GM21423 (cell line): Measurements from ENCODE around the gene LSAMP.

ENCODE experiments used
- ATAC-seq: cut with Tn5 transposase; IDR thresholded peaks from one replicate; pipeline ENCODE4 v1.9.1; 2021; ENCODE audit warnings: mild to moderate bottlenecking, moderate library complexity; ENCODE audit not compliant: unreplicated experiment

Gene LSAMP

DNA sequence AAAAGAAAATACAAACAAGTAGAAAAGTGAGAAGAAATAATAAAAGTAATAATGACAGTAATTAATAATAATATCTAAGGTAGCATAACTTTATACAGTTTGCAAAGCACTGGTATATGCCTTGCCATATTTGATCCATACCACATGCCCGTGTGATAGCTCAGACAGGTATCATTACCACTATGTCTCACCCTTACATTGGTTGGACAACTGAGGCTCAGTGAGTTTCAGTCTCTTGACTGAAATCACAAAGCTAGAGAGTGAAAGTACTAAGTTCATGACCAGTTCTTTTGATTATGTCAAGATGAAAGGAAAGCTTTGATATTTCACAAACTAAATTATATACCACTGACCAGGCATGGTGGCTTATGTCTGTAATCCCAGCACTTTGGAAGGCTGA lies 413.1 kb downstream of the LSAMP start:
- no peak for ATAC-seq

DNA sequence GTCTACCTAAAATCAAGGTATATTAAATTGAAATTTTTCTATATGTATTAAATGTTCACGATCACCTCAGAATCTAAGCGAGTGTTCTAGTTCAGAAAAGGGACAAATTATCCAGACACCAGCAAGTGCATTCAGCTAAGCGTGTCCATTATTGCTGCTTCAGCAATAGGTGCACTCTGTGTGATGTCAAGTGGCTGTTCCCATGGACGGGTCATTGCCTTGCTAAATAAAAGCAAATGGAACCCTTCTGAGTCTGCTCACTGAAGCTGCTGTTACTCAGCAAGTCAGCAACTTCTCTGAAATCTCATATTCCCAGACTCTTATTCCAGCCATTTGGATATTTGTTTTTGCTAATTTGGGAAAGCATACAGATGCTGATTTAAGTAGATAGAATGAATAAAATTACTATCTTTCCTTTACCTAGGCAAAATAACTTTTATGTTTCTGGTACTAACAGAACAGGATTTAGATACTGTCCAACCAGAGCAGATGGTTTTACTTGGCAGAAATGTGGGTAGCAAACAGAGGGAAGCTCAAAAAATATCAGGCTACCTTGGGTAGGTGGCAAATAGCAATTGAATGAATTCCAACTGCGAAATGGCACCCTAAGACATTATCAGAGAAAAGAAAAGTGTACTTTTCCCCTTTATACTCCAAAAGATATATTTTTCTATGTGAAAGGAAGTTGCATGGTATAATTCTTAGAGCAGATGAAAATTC lies 415.0 kb downstream of the LSAMP start:
- ATAC-seq, result no peak

DNA sequence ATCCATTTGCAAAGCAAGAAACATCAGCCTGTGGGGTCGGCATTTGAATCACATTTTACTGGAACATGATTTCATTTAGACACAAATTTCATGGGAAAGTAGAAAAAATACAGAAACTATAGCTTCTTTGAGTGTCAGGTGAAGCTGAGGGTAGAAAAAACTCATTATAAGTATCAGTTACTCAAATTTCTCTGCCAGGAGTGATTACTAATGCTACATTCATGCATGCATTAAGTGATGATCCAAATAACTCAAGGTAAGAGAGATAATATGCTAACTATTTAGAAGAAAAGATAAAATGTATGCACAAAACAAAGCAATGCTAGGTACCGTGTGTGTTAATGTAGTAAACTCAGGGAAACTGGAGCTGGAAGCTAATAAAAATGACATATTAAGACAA lies 416.0 kb downstream of the LSAMP start:
- no peak for ATAC-seq

- ATAC-seq, result no peak
These were observed 417.1 kb downstream of the LSAMP start for GRCh38 chr3:116028157-116028556.

DNA sequence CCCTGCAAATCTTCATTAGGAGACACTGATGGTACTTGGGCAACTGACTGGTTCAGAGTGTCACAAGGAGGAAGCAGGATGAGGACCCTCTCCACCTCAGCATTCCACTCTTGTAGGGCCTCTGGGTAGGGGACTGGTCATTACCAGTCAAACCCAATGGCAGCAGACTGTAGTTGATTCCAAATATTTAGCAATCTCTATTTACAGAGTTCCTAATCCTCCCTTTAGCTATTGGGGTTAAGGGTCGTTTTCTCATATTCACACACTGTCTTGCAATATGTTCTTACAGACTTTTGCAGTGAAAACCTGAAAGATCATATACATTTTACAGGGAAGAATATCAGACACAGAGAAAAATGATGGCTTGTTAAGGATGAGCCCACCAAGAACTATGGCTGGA lies 424.3 kb downstream of the LSAMP start:
- no peak for ATAC-seq

- peak; percentile 86 for ATAC-seq
These were observed 424.8 kb downstream of the LSAMP start for GRCh38 chr3:116020495-116020894.

GRCh38 chr3:116019254-116019763 lies 426.0 kb downstream of the LSAMP start:
- no peak for ATAC-seq

GRCh38 chr3:116018646-116019045 lies 426.6 kb downstream of the LSAMP start:
- no peak for ATAC-seq

- ATAC-seq, result no peak
These were observed 429.4 kb downstream of the LSAMP start for GRCh38 chr3:116015931-116016330.

DNA sequence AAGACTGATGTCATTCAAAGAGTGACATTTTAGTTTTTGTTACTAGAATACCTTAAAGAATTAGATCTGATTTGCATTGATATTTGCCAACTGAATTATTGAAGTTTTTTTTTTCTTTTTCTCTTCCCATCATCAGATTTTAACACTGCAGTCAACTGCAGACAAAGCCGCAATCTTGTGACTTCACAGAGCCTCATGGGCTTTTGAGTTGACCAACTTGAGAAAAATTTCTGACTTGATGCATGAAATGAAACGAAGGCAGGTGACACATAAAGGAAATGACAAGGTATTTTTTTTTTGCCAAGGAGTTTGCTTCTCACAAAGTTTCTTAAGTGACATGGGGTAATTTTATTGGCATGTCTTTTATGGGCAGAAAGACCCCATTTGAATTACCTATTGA lies 438.3 kb downstream of the LSAMP start:
- ATAC-seq, result no peak

DNA sequence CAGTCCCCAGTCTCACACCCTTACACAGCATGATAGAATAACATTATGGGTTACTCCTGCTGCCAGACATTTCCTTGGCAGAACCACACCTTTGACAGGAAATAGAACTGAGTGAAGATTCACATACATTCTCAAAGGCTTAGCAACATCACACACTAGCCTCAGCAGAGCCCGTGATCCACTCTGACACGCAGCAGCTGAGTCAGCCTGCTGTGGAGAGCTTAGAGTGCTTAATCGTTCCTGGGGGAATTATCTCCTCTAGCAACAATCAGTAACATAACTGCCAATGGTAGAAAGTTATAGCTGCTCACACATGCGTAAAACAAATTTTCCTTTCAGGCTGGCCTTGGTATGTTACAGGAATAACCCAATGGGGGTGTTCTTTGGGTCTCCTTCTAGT lies 439.9 kb downstream of the LSAMP start:
- ATAC-seq, result no peak

- no peak for ATAC-seq
These were observed 443.1 kb downstream of the LSAMP start for GRCh38 chr3:116002235-116002634.

GRCh38 chr3:116001151-116001621 lies 444.1 kb downstream of the LSAMP start:
- no peak for ATAC-seq

GRCh38 chr3:116000311-116000710 lies 445.0 kb downstream of the LSAMP start:
- peak; percentile 72 for ATAC-seq

GRCh38 chr3:115999613-116000012 lies 445.7 kb downstream of the LSAMP start:
- ATAC-seq, result no peak

DNA sequence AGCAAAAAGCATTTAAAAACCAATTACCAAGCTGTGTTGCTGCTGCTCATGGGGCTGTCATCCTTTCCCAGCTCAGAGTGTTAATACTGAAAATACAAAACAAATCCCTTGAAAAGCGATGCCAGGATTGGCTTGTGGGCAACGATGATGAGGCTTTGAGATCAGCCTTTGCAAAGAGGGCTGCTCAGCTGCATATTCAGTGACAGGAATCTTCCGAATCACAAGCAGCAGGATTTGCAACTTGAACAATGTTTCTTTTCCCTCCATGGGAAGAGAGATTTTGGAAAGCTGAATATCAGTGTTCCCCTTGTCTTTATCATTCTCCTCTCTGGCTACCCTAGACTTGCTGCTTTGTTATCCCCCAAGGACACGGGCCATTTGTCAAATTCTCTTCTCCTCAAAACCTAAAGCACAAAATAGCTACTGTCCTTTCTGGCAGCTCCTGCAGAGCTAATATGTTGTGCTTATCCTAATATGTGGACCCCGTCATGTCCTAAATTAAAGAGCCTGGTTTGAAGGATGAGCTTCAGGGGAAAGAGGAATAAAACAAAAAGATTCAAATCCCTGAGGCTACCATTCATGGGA lies 446.2 kb downstream of the LSAMP start:
- ATAC-seq, result no peak

GRCh38 chr3:115996420-115997108 lies 448.7 kb downstream of the LSAMP start:
- ATAC-seq, result no peak

DNA sequence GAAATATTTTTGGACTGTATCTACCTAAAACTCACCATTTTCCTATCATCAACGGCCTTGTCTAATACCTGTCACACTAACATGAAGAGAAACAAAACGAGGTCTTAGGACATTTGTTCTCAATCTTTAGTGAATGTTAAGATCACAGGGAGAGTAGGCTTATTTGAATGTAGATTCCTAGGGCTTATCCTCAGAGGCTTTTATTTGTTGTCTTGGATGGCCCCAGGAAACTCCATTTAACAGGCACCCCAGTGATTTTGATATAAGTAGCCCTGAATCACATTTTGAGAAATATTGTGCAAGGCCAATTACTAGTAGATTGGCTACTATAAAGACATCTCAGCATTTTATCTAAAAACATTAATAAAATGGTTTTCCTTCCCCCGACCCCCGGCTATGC lies 454.6 kb downstream of the LSAMP start:
- no peak for ATAC-seq

DNA sequence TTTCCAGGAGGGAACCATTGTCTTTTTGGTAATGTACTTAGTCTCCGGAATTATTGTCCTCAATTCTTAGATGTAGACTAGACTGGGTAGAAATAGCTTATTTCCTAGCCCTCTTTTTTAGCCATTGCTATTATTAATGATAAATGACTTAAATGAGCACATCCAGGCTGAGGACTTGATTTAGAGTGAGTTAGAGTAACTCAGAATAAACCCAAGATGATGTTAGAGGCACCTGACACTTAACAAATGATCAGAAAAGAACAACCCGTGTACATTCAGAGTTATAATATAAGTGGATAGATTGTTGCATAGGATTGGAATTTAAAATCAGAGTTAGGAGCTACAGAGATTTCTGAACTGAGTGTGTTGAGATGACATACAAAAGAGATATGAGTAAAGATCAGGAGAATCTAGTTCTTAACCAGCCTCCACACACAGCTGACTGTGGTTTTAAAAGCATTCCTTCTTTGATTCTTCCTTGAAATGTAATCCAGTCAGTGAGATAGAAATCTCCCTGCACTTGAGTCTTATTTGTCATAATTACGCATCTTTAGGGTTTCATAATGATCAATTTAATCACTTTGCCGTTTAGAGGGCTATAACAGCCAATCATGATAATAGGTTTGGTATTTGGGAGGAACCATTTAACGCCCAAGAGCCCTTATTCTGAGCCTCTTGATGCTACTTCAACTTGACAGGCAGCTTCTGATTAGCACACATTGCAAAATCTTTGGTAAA lies 455.4 kb downstream of the LSAMP start:
- ATAC-seq, result no peak

DNA sequence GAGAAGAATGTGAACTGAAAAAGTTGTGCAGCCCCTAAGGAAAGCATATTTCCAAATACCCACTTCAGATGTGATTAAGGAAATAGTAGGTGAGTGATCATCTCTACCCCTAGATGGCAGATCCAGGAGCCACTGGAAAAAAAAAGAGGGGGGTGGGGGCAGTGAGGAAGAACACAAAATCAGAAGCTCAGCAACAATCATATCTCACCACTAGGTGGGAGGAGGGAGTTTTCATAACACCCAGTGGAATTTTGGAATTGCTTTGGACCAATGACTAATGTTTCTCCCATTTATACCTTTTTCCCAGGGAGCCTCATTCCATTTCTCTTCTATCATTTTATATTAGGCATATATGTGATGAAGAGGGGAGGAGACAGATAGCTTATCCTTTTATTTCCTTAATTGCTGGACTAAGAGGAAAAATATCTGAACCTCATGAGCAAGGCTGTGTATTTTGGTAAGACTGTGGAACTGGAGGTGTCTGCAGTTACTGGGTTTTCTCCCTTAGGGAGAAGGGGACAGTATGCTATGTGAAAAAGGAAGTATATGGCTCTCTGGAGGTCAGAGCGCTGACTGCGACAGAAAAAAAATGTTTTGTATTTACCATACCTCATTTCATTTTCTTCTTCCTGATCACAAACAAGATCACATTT lies 458.6 kb downstream of the LSAMP start:
- ATAC-seq, result no peak

DNA sequence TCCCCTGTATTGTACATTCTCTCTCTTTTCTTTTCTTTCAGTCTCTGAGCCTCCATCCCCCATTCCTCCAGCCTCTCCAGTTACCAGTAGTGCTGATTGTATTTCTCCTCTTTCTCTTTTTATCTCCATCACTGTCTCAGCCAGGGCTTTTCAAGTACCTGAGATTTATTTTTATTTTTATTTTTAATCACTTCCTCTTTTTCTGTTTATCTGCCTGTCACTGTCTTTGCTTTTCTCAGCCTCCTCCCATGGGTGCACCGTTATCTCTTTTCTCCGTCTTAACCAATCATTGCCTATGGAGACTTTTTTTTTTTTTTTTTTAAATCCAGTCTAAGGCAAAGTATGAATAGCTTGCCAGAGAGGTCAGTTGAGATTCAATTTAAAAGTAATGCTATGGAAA lies 462.7 kb downstream of the LSAMP start:
- ATAC-seq, result no peak
